Activated CD4-positive, CD25-positive, alpha-beta regulatory T cell treated with anti-CD3 and anti-CD28 coated beads, Interleukin-2, amount 50 U/mL, for 24 hours (primary cell): ENCODE results near the gene BAIAP3.

Experiments used
- ATAC-seq, 2 donors: fragments of 150-1000 bp; cut with Tn5 transposase; one replicate each; pipeline ENCODE4 v1.10.0; 2021; ENCODE audit warnings: mild to moderate bottlenecking in 1 of 2, moderate library complexity in 1 of 2

BAIAP3 gene

GRCh38 chr16:1347962-1348361 is 14.5 kb downstream of the BAIAP3 start:
- no peak for ATAC-seq

- ATAC-seq: no peak
Measured at GRCh38 chr16:1348441-1348840, 15.0 kb downstream of the BAIAP3 start.

GRCh38 chr16:1348926-1349325 is 15.5 kb downstream of the BAIAP3 start:
- ATAC-seq: no peak

- ATAC-seq: no peak
Measured at GRCh38 chr16:1349351-1349750, 15.9 kb downstream of the BAIAP3 start.

GRCh38 chr16:1349951-1350350 is 16.5 kb downstream of the BAIAP3 start:
- ATAC-seq: no peak

- no peak for ATAC-seq
Measured at GRCh38 chr16:1350691-1351090, 17.2 kb downstream of the BAIAP3 start.

GRCh38 chr16:1351215-1351581 is 17.8 kb downstream of the BAIAP3 start:
- peak; percentile 8 to 9 for ATAC-seq

- ATAC-seq: peak; percentile 90 to 92
Measured at GRCh38 chr16:1351582-1352362, 18.3 kb downstream of the BAIAP3 start, which contains the start of the genes GNPTG and TSR3. Gene GNPTG (plus strand): TSS chr16:1351931. CDS start chr16:1351966, 35 bp downstream. Gene TSR3 (minus strand): TSS chr16:1351878. CDS start chr16:1351804, 74 bp downstream.

- ATAC-seq: no peak
Measured at GRCh38 chr16:1354815-1355540, 21.5 kb downstream of the BAIAP3 start.

- ATAC-seq: no peak
Measured at GRCh38 chr16:1355591-1355990, 22.1 kb downstream of the BAIAP3 start.

GRCh38 chr16:1356061-1356900 is 22.8 kb downstream of the BAIAP3 start:
- no peak for ATAC-seq

GRCh38 chr16:1357906-1358566 is 24.6 kb downstream of the BAIAP3 start:
- peak; percentile 17 to 36 for ATAC-seq

GRCh38 chr16:1361685-1362360 is 28.4 kb downstream of the BAIAP3 start:
- ATAC-seq: no peak

- ATAC-seq: no peak
Measured at GRCh38 chr16:1362807-1363206, 29.4 kb downstream of the BAIAP3 start.

- peak; percentile 89 to 94 for ATAC-seq
Measured at GRCh38 chr16:1363501-1364041, 30.1 kb downstream of the BAIAP3 start.

- ATAC-seq: no peak
Measured at GRCh38 chr16:1364510-1364909, 31.1 kb downstream of the BAIAP3 start.

- no peak for ATAC-seq
Measured at GRCh38 chr16:1366060-1366711, 32.7 kb downstream of the BAIAP3 start.

- ATAC-seq: no peak
Measured at GRCh38 chr16:1366712-1367299, 33.4 kb downstream of the BAIAP3 start.

GRCh38 chr16:1367486-1368174 is 34.2 kb downstream of the BAIAP3 start:
- ATAC-seq: no peak
